Stimulated activated CD4-positive, alpha-beta T cell treated with anti-CD3 and anti-CD28 coated beads, Interleukin-2, amount 100 ng/mL, for 4 hours (primary cell): ENCODE measurements around the gene TOP2A.

Source experiments
- DNase-seq: peaks from one replicate; pipeline ENCODE4 v3.0.0-alpha.2; 2020; ENCODE audit warnings: low read depth

Gene TOP2A

GRCh38 chr17:40358323-40359038, 59.2 kb downstream of the TOP2A start:
- DNase-seq = peak; percentile 84

GRCh38 chr17:40356990-40357881, 60.5 kb downstream of the TOP2A start:
- DNase-seq = no peak

- no peak for DNase-seq
These were observed 61.6 kb downstream of the TOP2A start for GRCh38 chr17:40355804-40356758.

- peak; percentile 64 for DNase-seq
These were observed 62.4 kb downstream of the TOP2A start for GRCh38 chr17:40355123-40355803.

GRCh38 chr17:40354221-40355122, 63.2 kb downstream of the TOP2A start:
- DNase-seq = no peak

GRCh38 chr17:40352779-40353394, 64.8 kb downstream of the TOP2A start:
- DNase-seq = no peak

GRCh38 chr17:40352237-40352778, 65.4 kb downstream of the TOP2A start:
- no peak for DNase-seq

- no peak for DNase-seq
These were observed 66.1 kb downstream of the TOP2A start for GRCh38 chr17:40351359-40352236.

GRCh38 chr17:40350689-40351358, 66.9 kb downstream of the TOP2A start:
- no peak for DNase-seq

- no peak for DNase-seq
These were observed 67.6 kb downstream of the TOP2A start for GRCh38 chr17:40349895-40350688.

GRCh38 chr17:40349477-40349894, 68.2 kb downstream of the TOP2A start:
- no peak for DNase-seq

GRCh38 chr17:40348562-40349476, 68.9 kb downstream of the TOP2A start:
- no peak for DNase-seq

GRCh38 chr17:40348136-40348504, 69.6 kb downstream of the TOP2A start:
- no peak for DNase-seq

- no peak for DNase-seq
These were observed 70.2 kb downstream of the TOP2A start for GRCh38 chr17:40347319-40348135.

- no peak for DNase-seq
These were observed 70.9 kb downstream of the TOP2A start for GRCh38 chr17:40346765-40347158.
